Cardiac fibroblast (primary cell): Measurements from ENCODE around the gene FAM107B.

ENCODE experiments used
- DNase-seq, 2 donors: peaks; one replicate each; pipeline versions ENCODE4 v3.0.0 to v3.0.0-alpha.2; 2010; ENCODE audit warnings: low read depth in 2 of 2
- H3K4me3 ChIP-seq, 2 donors: replicated peaks in 1 of 2; 1 replicate in 1 of 2; 2 replicates in 1 of 2; pipeline ENCODE4 v1.5.1; 2011; ENCODE audit warnings: low read depth in 2 of 2, low read length in 2 of 2, mild to moderate bottlenecking in 2 of 2, moderate library complexity in 1 of 2
- TF ChIP-seq, protein P1 (sequence below): IDR thresholded peaks from one replicate; pipeline ENCODE4 v1.5.1; 2011; ENCODE audit warnings: low read depth, mild to moderate bottlenecking, low read length, inconsistent platforms

Gene FAM107B

GRCh38 chr10:14571866-14572507 lies 202.7 kb downstream of the FAM107B start:
- H3K4me3 ChIP-seq: no peak overlapping the region
- TF ChIP-seq, protein P1, sequence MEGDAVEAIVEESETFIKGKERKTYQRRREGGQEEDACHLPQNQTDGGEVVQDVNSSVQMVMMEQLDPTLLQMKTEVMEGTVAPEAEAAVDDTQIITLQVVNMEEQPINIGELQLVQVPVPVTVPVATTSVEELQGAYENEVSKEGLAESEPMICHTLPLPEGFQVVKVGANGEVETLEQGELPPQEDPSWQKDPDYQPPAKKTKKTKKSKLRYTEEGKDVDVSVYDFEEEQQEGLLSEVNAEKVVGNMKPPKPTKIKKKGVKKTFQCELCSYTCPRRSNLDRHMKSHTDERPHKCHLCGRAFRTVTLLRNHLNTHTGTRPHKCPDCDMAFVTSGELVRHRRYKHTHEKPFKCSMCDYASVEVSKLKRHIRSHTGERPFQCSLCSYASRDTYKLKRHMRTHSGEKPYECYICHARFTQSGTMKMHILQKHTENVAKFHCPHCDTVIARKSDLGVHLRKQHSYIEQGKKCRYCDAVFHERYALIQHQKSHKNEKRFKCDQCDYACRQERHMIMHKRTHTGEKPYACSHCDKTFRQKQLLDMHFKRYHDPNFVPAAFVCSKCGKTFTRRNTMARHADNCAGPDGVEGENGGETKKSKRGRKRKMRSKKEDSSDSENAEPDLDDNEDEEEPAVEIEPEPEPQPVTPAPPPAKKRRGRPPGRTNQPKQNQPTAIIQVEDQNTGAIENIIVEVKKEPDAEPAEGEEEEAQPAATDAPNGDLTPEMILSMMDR: no peak

GRCh38 chr10:14570800-14571199 lies 203.9 kb downstream of the FAM107B start:
- no peak overlapping the region for H3K4me3 ChIP-seq
- DNase-seq: no peak
- TF ChIP-seq, protein P1: no peak

More at GRCh38 chr10:14571866-14572507, 202.7 kb downstream of the FAM107B start:
- DNase-seq: peak; percentile 46 to 64

- no peak overlapping the region for H3K4me3 ChIP-seq
- TF ChIP-seq, protein P1: no peak
- no peak for DNase-seq
Observed at GRCh38 chr10:14569274-14570060, 205.2 kb downstream of the FAM107B start.

- TF ChIP-seq, protein P1: no peak
- no peak for DNase-seq
- H3K4me3 ChIP-seq: no peak overlapping the region
Observed at GRCh38 chr10:14567421-14567820, 207.3 kb downstream of the FAM107B start.

DNA sequence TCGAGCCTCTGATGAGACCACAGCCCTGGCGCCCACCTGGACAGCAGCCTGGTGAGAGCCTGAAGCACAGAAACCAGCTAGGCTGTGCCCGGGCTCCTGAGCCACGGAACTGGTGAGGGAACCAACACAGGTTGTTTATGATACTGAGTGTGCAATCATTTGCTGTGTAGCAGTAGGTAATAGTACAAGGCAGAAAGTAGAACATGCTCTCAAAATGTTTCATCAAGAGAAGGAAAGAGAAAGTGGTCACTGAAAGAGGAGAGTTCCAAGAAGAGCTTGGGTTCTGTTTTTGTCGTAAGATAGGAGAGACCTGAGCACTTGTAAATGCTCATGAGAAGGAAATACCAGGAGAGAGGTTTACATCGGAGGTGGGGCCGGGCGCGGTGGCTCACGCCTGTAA lies 208.2 kb downstream of the FAM107B start:
- H3K4me3 ChIP-seq: no peak overlapping the region
- TF ChIP-seq, protein P1: no peak
- no peak for DNase-seq

GRCh38 chr10:14565199-14565598 lies 209.5 kb downstream of the FAM107B start:
- H3K4me3 ChIP-seq: no peak overlapping the region
- TF ChIP-seq, protein P1: no peak
- DNase-seq: no peak
